SU-DHL-6 (cell line): ENCODE results near the gene HOXC12.

Source experiments
- EZH2phosphoT487 ChIP-seq: fragments of 200-600 bp; sonication (generic), shearing (Covaris generic); conservative IDR thresholded peaks from 2 replicates; pipeline ENCODE4 v1.6.1; 2018; ENCODE audit warnings: mild to moderate bottlenecking, antibody characterized with exemption, low read length, moderate library complexity, mixed read lengths
- TF ChIP-seq, protein P1 (sequence below): fragments of 200-600 bp; sonication (generic); IDR thresholded peaks from one replicate; pipeline ENCODE4 v1.5.1; 2017; ENCODE audit warnings: antibody characterized with exemption, mild to moderate bottlenecking, low read length, moderate library complexity; ENCODE audit not compliant: insufficient read depth, poor library complexity, severe bottlenecking

DNA sequence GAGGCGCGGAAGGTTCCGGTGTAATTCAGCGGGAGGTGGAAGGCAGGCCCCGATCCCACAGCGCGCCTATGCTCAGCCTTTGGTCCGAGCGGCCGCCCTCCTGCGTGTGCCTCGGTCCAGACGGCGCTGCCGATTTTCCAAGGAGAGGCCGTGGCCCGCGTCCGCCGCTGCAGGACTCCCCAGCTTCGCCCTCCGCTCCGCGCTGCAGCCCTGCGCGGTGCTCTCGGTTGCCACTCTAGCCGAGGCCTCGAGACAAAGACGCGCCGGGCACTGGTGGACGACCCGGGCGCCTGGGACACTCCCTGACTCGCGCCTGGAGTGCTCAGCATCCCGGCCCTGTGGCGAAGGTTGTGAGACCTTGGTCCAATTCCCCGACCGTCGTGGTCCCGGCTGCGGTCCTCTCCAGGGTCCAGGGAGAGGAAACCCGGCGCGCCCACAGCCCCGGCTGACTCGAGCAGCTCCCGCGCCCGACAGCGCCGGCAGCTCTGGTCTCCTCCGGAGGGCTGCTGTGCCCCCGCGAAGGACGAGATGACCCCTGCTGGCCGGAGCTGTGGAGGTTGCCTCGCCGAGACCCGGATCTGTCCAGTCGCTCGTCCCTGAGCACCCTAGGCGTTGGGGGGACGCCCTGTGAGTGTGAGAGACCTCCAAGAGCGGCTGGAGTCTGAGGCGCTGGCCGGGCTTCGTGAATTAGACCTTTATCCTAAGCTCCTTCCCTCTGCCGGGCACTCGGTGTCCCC is 6.5 kb downstream of the HOXC12 start:
- no peak for TF ChIP-seq EZH2phosphoT487
- TF ChIP-seq, protein P1, sequence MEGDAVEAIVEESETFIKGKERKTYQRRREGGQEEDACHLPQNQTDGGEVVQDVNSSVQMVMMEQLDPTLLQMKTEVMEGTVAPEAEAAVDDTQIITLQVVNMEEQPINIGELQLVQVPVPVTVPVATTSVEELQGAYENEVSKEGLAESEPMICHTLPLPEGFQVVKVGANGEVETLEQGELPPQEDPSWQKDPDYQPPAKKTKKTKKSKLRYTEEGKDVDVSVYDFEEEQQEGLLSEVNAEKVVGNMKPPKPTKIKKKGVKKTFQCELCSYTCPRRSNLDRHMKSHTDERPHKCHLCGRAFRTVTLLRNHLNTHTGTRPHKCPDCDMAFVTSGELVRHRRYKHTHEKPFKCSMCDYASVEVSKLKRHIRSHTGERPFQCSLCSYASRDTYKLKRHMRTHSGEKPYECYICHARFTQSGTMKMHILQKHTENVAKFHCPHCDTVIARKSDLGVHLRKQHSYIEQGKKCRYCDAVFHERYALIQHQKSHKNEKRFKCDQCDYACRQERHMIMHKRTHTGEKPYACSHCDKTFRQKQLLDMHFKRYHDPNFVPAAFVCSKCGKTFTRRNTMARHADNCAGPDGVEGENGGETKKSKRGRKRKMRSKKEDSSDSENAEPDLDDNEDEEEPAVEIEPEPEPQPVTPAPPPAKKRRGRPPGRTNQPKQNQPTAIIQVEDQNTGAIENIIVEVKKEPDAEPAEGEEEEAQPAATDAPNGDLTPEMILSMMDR: no peak
